HEK293 (cell line): ENCODE measurements around the gene MYH8.

Source experiments
- CTCF ChIA-PET: fragments of 350-600 bp; formaldehyde crosslinking; extraction: SDS; loops from one replicate; lab custom pipeline; 2021; ENCODE audit warnings: antibody characterized with exemption; lab: Yijun Ruan, JAX
- POLR2A ChIA-PET: fragments of 300-600 bp; formaldehyde crosslinking; extraction: SDS; loops from one replicate; lab custom pipeline; 2020; ENCODE audit warnings: antibody characterized with exemption, inconsistent platforms; lab: Yijun Ruan, JAX
- H3K27ac ChIP-seq: fragments of 200-500 bp; sonication (Bioruptor generic); 2 replicates; pipeline ENCODE4 v1.5.1; 2014; ENCODE audit warnings: low read depth, low read length, control low read depth, inconsistent platforms; ENCODE audit errors: extremely low read depth
- H3K36me3 ChIP-seq, 2 experiments: fragments of 200-500 bp in 1 of 2; sonication (Bioruptor generic) in 1 of 2; 1 replicate in 1 of 2; 2 replicates in 1 of 2; pipeline ENCODE4 v1.5.1; 2014 to 2017; ENCODE audit warnings: inconsistent platforms in 2 of 2, low read length in 2 of 2; ENCODE audit not compliant: control insufficient read depth in 2 of 2, insufficient read depth in 1 of 2
- H3K4me1 ChIP-seq: fragments of 200-500 bp; sonication (Bioruptor generic); 2 replicates; pipeline ENCODE4 v1.5.1; 2014; ENCODE audit warnings: mild to moderate bottlenecking, low read length, inconsistent platforms; ENCODE audit not compliant: control insufficient read depth, insufficient read depth
- H3K4me3 ChIP-seq: 2 replicates; pipeline ENCODE4 v1.5.1; 2011; ENCODE audit warnings: low read depth, mild to moderate bottlenecking, control low read depth, low read length, moderate library complexity
- H3K9me3 ChIP-seq: fragments of 200-500 bp; sonication (Bioruptor generic); 2 replicates; pipeline ENCODE4 v1.5.1; 2014; ENCODE audit warnings: low read depth, low read length, inconsistent platforms; ENCODE audit not compliant: control insufficient read depth, insufficient read depth
- KLF7 ChIP-seq: fragments of 450-650 bp; formaldehyde crosslinking; IDR thresholded peaks from 2 replicates; pipeline ENCODE4 v1.5.1; 2016; ENCODE audit warnings: missing biosample characterization, missing genetic modification characterization, borderline replicate concordance
- SCRT2 ChIP-seq: fragments of 450-650 bp; formaldehyde crosslinking; IDR thresholded peaks from 2 replicates; pipeline ENCODE4 v1.5.1; 2016; ENCODE audit warnings: missing biosample characterization, missing genetic modification characterization
- WT1 ChIP-seq: fragments of 450-650 bp; formaldehyde crosslinking; IDR thresholded peaks from 2 replicates; pipeline ENCODE4 v1.5.1; 2016; ENCODE audit warnings: missing biosample characterization, missing genetic modification characterization
- ZBTB49 ChIP-seq: fragments of 450-650 bp; formaldehyde crosslinking; IDR thresholded peaks from 2 replicates; pipeline ENCODE4 v1.5.1; 2016; ENCODE audit warnings: missing biosample characterization, missing genetic modification characterization, low read depth
- ZFP69B ChIP-seq: fragments of 450-650 bp; formaldehyde crosslinking; IDR thresholded peaks from 2 replicates; pipeline ENCODE4 v1.5.1; 2016; ENCODE audit warnings: missing biosample characterization, missing genetic modification characterization
- ZNF121 ChIP-seq: fragments of 450-650 bp; formaldehyde crosslinking; IDR thresholded peaks from 2 replicates; pipeline ENCODE4 v1.5.1; 2016; ENCODE audit warnings: missing biosample characterization, missing genetic modification characterization
- ZNF138 ChIP-seq: fragments of 450-650 bp; formaldehyde crosslinking; IDR thresholded peaks from 2 replicates; pipeline ENCODE4 v1.5.1; 2016; ENCODE audit warnings: missing biosample characterization, missing genetic modification characterization, borderline replicate concordance
- ZNF140 ChIP-seq: fragments of 450-650 bp; formaldehyde crosslinking; IDR thresholded peaks from 2 replicates; pipeline ENCODE4 v1.5.1; 2016; ENCODE audit warnings: missing biosample characterization, missing genetic modification characterization
- ZNF174 ChIP-seq: fragments of 450-650 bp; formaldehyde crosslinking; IDR thresholded peaks from 2 replicates; pipeline ENCODE4 v1.5.0; 2017; ENCODE audit warnings: missing biosample characterization, mild to moderate bottlenecking, missing genetic modification characterization
- ZNF214 ChIP-seq: fragments of 450-650 bp; formaldehyde crosslinking; IDR thresholded peaks from 2 replicates; pipeline ENCODE4 v1.5.1; 2017; ENCODE audit warnings: missing biosample characterization, mild to moderate bottlenecking, missing genetic modification characterization, borderline replicate concordance
- ZNF302 ChIP-seq: fragments of 450-650 bp; formaldehyde crosslinking; IDR thresholded peaks from 2 replicates; pipeline ENCODE4 v1.5.1; 2016; ENCODE audit warnings: missing biosample characterization, missing genetic modification characterization, low read depth
- ZNF37A ChIP-seq: fragments of 450-650 bp; IDR thresholded peaks from 2 replicates; pipeline ENCODE4 v1.5.1; 2018; ENCODE audit warnings: missing biosample characterization, missing genetic modification characterization
- ZNF404 ChIP-seq: fragments of 450-650 bp; formaldehyde crosslinking; IDR thresholded peaks from 2 replicates; pipeline ENCODE4 v1.5.1; 2017; ENCODE audit warnings: missing biosample characterization, missing genetic modification characterization
- ZNF571 ChIP-seq: fragments of 450-650 bp; formaldehyde crosslinking; IDR thresholded peaks from 2 replicates; pipeline ENCODE4 v1.5.0; 2017; ENCODE audit warnings: missing biosample characterization, missing genetic modification characterization
- ZNF610 ChIP-seq: fragments of 450-650 bp; formaldehyde crosslinking; IDR thresholded peaks from 2 replicates; pipeline ENCODE4 v1.5.1; 2016; ENCODE audit warnings: missing biosample characterization, missing genetic modification characterization, borderline replicate concordance
- ZNF624 ChIP-seq: fragments of 450-650 bp; formaldehyde crosslinking; IDR thresholded peaks from 2 replicates; pipeline ENCODE4 v1.5.1; 2017; ENCODE audit warnings: missing biosample characterization, missing genetic modification characterization
- ZNF843 ChIP-seq: fragments of 450-650 bp; formaldehyde crosslinking; IDR thresholded peaks from 2 replicates; pipeline ENCODE4 v1.5.1; 2016; ENCODE audit warnings: missing biosample characterization, missing genetic modification characterization
- ZSCAN23 ChIP-seq: fragments of 450-650 bp; formaldehyde crosslinking; IDR thresholded peaks from 2 replicates; pipeline ENCODE4 v1.5.1; 2016; ENCODE audit warnings: missing biosample characterization, missing genetic modification characterization
- TF ChIP-seq, protein P1 (sequence below): fragments of 450-650 bp; formaldehyde crosslinking; IDR thresholded peaks from 2 replicates; pipeline ENCODE4 v1.5.1; 2016; ENCODE audit warnings: missing biosample characterization, missing genetic modification characterization
- TF ChIP-seq, protein P2 (sequence below): fragments of 450-650 bp; formaldehyde crosslinking; IDR thresholded peaks from 2 replicates; pipeline ENCODE4 v1.5.1; 2017; ENCODE audit warnings: missing biosample characterization, missing genetic modification characterization

MYH8 gene

DNA sequence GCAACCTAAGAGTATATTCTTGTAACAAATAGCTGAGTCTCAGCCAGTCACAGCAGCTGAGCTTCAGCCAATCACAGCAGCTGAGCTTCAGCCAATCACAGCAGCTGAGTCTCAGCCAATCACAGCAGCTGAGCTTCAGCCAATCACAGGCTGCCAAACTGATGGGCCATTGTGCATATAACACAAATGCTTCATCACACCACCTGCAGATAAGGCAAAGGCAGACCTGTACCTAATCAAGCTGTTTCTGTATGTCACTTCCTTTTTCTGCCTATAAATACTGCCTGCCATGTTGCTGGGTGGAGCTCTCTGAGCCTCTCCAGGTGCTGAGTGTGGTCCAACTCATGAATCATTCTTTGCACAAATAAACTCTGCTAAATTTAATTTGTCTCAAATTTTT, 68.9 kb downstream of the MYH8 start:
- CTCF ChIA-PET = interaction anchor here (0.6 to 2.2 kb wide), 4 partner anchors 27 to 417 kb away, joined by 3 to 9 read pairs (median 4); no protein-coding TSS in a partner anchor

DNA sequence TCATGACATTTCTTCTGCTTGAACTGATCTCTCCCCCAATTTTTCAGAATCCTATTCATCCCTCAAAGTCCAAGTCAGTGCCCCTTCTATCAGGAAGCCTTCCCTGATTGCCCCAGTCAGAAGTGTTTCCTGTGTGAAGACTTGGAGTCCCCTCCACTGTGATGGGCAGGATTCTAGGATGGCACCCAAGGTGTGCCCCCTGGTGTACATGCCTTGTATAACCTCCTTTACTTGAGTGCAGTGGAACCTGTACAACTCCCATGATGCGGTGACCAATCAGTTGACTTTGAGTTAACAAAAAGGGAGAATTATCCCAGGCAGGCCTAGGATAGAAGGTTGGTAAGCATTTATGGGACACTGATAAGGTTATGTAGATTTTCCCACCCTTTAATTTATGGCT, 72.3 kb downstream of the MYH8 start:
- ChIA-PET CTCF (interaction anchor here (0.7 to 1.4 kb wide), 6 partner anchors 12 to 269 kb away, joined by 3 to 8 read pairs (median 3); no protein-coding TSS in a partner anchor), POLR2A (no interaction called here)
- no peak overlapping the region for H3K4me3 ChIP-seq
- TF ChIP-seq KLF7 (no peak), ZNF138 (tag by site-specific recombination) (no peak), ZNF214 (tag by site-specific recombination) (no peak), ZNF174 (tag by site-specific recombination) (no peak), ZNF140 (tag by site-specific recombination) (no peak)
- H3K27ac ChIP-seq = no peak overlapping the region
- H3K4me1 ChIP-seq = no peaks in the 10 kb centered on the region
- H3K9me3 ChIP-seq = no peaks in the 10 kb centered on the region
- H3K36me3 ChIP-seq = no peaks in the 10 kb centered on the region

More for the DNA sequence above, 68.9 kb downstream of the MYH8 start:
- no peak for TF ChIP-seq ZNF121
- no peak for TF ChIP-seq ZNF302
- no peak for TF ChIP-seq ZNF843
- TF ChIP-seq ZNF404 (tag by site-specific recombination) = no peak
- TF ChIP-seq, protein P1, sequence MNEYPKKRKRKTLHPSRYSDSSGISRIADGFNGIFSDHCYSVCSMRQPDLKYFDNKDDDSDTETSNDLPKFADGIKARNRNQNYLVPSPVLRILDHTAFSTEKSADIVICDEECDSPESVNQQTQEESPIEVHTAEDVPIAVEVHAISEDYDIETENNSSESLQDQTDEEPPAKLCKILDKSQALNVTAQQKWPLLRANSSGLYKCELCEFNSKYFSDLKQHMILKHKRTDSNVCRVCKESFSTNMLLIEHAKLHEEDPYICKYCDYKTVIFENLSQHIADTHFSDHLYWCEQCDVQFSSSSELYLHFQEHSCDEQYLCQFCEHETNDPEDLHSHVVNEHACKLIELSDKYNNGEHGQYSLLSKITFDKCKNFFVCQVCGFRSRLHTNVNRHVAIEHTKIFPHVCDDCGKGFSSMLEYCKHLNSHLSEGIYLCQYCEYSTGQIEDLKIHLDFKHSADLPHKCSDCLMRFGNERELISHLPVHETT = no peak
- no peak for TF ChIP-seq ZNF610 (tag by site-specific recombination)
- no peak for TF ChIP-seq ZNF37A (tag by site-specific recombination)
- no peak for TF ChIP-seq ZFP69B
- no peak for TF ChIP-seq ZBTB49 (tag by site-specific recombination)
- no peak for TF ChIP-seq ZSCAN23 (tag by site-specific recombination)
- TF ChIP-seq ZNF624 = no peak
- TF ChIP-seq, protein P2, sequence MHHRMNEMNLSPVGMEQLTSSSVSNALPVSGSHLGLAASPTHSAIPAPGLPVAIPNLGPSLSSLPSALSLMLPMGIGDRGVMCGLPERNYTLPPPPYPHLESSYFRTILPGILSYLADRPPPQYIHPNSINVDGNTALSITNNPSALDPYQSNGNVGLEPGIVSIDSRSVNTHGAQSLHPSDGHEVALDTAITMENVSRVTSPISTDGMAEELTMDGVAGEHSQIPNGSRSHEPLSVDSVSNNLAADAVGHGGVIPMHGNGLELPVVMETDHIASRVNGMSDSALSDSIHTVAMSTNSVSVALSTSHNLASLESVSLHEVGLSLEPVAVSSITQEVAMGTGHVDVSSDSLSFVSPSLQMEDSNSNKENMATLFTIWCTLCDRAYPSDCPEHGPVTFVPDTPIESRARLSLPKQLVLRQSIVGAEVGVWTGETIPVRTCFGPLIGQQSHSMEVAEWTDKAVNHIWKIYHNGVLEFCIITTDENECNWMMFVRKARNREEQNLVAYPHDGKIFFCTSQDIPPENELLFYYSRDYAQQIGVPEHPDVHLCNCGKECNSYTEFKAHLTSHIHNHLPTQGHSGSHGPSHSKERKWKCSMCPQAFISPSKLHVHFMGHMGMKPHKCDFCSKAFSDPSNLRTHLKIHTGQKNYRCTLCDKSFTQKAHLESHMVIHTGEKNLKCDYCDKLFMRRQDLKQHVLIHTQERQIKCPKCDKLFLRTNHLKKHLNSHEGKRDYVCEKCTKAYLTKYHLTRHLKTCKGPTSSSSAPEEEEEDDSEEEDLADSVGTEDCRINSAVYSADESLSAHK (tag by site-specific recombination) = no peak
- no peak for TF ChIP-seq ZNF571 (tag by site-specific recombination)
- no peak for TF ChIP-seq SCRT2 (tag by site-specific recombination)
- TF ChIP-seq WT1 (tag by site-specific recombination) = no peak
- no peak overlapping the region for H3K4me3 ChIP-seq
- H3K27ac ChIP-seq = no peak overlapping the region
- POLR2A ChIA-PET = interaction anchor here (0.6 kb wide), 1 partner anchor 512 kb away, joined by 3 read pairs; no protein-coding TSS in a partner anchor
- H3K9me3 ChIP-seq = no peaks in the 10 kb centered on the region
- H3K4me1 ChIP-seq = no peaks in the 10 kb centered on the region
- no peaks in the 10 kb centered on the region for H3K36me3 ChIP-seq
